SIG-M5 (cell line): ENCODE measurements around the gene BMP7.
"Not testable (repeated sequence)": the region's sequence is repeated elsewhere in the genome, so short reads cannot be mapped to it uniquely, and the experiment has no call there.

ENCODE experiments used
- DNase-seq: peaks from one replicate; lab custom pipeline; 2025; lab: John Stamatoyannopoulos, UW

Gene BMP7

DNA sequence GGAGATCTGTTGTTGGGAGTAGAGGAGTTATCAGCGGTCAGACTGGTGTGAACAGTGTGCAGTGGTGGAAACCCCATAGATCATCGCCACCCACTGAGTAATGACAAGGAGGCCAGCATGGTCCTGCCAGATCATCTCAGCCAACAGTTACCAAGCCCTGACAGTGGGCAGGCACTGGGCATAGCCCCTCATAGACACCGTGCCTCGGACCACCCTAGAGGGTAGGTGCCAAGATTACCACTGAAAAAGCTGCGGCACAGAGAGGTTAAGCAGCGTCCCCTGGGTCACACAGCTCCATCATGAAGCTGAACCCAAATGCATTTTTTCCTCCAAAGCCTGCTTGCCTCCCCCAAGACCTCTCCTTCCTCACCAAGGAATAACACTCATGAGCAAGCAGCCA, 21.5 kb upstream of the BMP7 start:
- no peak for DNase-seq

DNA sequence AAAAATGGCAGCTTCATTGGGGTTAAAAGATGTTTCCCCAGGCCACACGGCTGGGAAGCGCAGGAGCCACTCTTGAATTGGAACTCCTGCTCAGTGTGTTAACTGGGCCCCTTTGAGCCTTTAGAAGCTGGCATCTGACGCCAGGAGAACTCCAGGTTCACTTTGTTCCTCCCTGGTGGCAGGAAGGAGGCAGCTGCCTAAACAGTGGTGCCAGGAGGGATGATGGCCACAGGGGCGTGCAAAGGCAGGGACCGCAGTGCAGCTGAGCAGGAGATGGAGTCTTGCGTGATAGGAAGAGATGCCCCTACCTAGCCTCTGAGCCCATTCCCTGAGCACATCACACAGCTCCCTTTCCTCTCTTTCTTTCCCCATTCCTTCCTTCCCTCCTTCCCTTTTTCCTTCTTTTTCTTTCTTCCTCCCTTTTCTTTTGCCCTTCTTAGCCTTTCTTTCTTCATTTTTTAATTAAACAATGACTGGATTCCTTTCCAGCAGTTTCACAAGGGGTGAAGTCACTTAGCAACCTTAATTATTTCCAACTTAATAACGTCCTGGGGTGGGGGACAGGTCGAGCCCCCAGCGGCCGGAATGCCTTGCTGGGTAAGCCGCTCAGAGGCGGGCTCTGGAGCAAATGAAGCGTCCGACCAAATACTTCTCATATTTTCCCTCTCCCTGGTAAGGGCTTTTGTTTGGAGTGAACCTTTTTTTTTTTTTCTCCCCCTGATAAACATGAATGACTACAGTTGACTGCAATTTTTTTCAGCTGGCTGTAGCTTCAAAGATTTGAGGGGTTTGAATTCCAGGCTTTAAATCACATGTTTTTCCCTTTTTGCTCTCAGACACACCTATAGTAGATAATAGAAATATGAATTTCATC, 20.8 kb upstream of the BMP7 start:
- DNase-seq = no peak

DNA sequence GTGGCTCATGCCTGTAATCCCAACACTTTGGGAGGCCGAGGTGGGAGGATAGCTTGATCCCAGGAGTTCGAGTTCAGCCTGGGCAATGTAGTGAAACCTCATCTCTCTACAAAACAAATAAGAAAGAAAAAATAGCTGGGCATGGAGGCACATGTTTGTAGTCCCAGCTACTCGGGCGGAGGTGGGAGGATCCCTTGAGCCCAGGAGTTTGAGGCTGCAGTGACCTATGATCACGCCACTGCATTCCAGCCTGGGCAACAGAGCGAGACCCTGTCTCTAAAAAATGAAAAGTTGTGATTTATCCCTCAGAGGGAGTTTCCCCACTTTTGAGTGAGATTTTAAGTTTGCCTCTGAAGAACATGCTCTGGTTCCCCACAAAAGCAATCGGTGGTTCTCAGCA, 17.4 kb upstream of the BMP7 start:
- no peak for DNase-seq

DNA sequence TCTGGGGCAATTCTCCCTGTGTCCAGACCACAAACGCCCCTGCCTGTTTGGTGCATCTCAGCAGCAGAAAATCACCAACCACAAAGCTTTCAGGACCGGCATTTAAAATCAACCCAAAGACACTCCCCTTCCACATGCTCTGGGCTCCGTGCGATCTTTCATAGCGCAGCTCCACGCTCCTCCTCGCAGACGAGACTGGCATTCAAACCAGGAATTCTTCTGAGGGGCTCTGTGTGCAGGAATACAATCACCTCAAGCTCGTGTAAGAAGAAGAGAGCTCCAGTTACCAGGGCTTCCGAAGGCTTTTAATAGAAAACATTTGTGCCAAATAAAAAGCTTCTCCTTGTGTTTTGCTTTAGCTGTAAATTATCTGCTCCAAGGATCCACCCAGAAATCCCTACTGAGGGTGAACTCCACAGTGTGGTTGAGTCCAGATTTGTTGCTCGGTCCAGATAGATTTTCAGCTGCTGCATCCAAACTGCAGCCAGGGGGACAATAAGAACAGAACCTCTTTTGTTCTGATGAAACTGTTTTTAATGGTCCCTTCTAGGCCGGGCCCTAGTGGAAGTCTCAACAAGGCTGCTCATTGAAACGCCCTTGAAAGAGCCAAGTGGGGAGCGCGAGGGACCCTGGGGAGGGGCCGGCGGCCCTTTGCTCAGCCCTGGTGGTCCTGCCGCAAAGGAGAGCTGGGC, 16.4 kb upstream of the BMP7 start:
- DNase-seq = no peak

DNA sequence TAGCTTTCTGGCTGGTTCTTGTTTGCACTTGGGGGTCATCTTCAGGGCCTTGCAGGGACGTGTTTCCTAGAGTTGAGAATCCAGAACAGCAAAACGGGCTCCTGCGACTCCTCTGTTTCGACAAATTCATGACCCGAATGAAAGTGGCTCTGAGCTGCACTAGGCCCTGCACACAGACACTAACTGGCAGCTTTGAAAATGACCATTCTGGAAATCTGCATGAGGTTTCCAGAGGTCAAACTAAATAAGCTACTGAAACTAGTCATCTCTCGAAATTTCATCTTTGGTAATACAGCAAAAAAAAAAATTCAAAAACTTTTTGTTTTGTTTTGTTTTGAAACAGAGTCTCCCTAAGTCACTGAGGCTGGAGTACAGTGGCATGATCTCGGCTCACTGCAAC, 15.5 kb upstream of the BMP7 start:
- DNase-seq = no peak

DNA sequence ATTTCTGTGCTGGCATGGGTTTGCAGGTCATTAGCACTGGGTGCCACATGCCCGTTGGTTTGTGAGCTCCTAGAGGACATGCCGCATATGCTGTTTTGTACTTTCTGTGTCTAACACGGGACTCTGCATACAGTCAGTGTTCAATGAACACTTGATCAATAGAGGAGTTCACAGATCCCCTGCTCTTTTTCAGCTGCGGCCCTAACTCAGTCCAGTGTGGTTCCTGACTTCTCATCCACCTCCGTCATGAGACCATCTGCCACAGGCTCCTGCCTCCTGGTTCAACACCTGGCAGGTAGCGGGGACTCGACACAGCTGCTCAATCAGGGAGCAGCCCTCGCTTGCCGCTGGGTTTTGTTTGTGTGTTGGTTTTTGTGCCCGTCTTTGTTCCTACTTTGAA, 13.8 kb upstream of the BMP7 start:
- no peak for DNase-seq

DNA sequence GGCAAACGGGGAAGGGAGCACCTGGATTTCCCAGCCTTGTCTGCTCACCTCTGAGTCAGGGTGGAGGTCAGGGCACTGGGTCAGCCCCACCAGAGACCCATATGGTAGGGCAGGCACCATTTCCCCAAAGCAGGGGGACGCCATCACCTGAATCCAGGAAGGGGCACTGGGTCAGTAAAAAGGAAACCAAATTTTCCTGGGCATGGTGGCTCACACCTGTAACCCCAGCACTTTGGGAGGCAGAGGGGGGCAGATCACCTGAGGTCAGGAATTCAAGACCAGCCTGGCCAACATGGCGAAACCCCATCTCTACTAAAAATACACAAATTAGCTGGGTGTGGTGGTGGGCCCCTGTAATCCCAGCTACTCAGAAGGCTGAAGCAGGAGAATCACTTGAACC, 13.1 kb upstream of the BMP7 start:
- DNase-seq = not testable (repeated sequence)

DNA sequence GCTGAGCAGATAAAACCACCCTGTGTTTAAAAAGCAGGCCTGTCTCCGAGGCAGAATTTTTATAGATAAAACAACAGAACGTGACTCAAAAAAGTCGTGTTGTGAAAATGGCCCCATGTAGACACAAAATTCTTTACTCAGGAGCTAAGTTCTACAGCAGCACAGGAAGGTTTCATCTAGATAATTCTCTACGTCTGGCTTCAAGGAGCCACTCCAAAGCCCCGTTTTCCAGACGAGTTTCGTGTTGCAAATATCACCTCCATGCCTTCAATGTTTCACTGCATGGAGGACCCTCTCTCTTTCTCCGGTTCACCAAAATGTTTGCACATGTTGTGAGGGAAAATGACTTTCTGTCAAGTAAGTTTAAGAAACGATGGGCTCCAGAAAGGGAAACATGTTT, 12.0 kb upstream of the BMP7 start:
- no peak for DNase-seq

DNA sequence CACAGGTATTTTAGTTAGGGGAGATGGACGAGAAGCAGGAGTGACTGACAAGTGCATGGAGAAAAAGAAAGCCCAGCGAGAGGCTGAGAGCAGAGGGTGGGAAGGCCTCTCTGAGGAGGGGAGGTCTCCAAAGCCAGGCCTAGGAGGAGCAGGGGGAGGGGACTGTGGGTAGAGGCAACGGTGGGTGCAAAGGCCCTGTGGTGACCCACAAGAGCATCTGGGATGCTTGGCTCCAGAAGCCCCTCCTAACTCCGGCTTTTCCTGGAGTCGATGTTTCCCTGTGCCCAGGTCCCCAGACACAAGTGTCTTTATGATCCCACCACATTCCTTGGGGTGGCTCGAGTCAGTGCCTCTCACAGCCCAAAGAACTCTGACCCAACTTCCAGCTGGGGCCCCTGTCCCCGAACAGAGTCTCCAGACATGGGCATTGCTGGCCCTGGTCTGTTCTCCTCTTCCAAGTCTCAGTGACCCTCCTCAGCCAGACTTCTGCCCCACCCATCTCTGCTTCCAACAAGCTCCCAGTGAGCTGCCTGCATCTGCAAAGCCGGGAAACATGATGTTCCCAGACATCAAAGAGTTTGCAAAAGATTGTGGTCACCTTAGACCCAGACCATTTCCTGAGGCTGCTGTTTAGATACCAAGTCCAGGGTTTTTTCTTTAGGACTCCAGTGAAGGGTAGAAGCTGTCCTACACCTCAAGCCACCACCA, 11.1 kb upstream of the BMP7 start:
- no peak for DNase-seq

DNA sequence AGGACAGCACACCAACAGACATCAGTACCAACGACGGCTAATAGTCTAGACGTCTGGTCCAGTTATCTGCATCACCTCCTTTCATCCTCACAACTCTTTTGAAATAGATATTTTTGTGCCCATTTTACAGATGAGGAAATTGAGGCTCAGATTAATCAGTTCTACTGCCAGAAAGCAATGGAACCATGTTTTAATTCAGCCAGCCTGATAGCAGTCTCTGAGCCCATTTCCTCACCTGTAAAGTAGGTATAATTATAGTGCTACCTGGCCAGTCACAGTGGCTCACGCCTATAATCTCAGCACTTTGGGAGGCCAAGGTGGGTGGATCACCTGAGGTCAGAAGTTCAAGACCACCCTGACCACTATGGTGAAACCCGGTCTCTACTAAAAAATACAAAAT, 9.8 kb upstream of the BMP7 start:
- DNase-seq = no peak

DNA sequence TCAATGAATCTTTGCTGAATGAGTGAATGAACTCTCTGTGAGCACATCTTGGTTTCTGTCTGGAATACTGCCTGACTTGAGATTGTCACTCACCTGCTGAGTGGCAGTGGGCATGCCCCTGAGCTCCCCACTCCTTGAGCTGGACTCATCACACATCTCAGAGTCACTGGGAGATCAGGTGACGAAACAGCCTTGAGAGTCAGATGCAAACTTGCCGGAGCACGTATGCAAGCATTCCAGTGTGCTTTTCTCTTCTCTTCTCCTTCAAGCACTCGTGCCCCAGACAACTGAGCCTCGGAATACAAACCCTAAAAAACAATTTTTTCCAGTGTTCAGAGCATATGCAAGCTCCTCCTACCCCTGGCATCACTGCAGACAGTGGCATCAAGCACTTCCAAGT, 9.4 kb upstream of the BMP7 start:
- no peak for DNase-seq

DNA sequence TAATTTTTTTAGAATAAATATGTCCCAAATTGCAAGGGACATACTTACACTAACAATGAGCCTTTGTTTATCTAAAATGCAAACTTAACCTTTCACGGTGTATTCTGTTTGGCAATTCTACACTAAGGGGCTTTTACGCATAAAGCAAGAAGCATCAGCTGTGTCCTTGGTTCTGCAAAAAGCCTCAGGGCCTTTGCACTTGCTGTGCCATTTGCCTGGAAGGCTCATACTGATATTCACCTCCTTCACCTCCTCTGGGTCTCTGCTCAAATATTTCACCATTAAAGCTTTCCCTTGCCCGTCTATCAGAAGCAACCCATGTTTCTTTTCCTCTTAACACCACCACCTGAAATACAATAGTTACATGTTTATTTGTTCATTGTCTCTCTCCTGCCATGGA, 8.9 kb upstream of the BMP7 start:
- DNase-seq = no peak

DNA sequence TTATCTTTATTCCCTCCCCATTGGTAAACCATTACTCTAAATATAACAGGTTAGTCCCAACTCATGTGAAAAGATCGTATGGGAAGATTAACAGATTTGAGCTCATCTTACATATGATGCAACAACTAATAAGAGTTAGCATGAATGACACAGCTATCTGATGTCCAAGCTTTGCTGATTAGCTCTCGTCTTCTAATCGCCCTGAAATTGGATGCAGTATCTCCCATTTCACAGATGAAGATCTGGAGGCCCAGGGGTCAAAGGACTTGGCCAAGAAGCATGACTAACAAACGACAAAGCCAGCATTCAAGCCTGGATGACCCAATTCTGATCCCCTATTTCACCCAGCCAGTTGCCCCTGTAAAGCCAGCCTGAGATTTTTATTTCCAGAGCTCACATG, 8.4 kb upstream of the BMP7 start:
- no peak for DNase-seq

DNA sequence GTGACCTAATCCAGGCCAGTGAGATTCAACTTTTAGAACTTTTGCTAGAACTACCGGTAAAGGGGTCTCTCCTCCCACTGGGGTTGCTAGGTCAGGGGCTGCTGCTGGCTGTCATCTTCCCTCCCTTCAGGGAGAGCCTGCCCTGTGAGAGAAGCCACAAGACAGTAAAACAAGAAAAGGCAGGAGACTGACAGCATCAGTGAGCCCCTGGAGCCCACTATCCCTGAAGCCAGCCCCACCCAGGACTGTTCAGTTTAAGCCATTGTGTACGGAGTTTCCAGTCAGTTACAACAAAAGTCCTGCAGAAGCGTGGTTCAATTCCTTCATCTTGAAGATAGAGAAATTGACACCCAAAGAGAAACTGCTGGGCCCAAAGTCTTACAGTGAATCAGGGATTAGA, 7.9 kb upstream of the BMP7 start:
- DNase-seq = no peak

DNA sequence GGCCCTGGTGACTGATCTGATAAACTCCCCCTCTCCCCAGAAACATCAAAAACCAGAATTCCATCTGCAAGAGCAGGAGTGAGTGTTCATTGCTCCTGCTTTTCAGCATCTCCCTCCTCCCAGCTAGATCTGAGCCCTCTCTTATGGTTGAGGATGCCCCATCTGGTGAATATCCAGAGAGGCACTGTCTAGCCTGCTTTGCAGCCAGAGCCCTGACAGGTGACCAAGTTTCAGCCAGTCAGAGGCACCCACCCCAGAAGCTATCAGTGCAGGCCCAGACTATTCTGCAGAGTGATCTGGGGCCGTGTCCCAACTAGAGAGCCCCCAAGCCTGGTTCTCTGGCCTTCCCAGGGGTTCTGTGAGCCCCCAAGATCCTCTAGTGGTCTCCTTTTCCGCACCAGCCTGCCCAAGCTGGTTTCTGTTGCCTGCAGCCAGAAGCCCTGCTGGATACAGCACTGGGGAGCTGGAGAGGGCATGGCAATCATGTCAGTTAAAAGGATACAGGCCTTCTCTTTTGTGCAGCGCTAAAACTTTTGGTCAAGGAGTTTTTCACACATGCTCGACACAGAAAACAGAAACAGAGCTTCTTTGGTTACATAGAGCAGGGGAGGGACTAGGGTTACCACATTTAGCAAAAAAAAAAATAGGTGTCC, 6.6 kb upstream of the BMP7 start:
- no peak for DNase-seq

DNA sequence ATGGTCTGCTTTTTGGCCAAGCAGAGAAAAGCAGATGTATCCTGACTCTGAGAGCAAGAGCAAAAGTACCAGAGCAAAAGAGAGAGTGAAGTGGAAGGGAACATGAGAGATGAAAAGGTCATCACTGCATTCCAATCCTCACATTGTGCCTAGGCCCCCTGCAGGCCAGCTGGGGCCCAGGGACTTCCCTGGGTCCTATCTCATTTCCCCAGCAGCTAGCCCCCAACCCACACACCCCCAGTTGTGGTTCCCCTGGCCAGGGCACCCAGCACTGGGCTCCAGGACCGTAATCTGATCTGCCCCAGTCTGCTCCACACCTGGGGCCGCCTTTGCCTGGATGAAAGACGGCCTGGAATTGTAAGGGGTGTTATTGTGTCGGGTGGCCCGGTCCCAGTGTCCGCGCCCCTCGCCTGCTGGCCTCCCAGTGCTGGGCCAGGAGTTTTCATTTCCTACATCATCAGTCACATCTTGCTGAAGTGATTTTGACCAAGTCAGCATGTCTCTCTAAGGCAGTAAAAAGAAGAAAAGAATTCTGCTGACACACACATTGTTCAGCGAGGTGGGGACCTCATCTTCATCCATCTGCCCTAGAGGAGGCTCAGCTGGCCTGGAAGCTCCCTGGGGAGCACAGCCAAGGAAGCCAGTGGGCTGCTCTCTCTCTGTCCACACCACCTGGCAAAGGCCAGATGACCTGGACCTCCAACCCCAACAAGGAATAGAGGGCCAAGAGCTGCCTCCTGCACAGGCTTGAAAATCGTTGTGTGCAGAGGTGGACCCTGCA, 4.0 kb upstream of the BMP7 start:
- no peak for DNase-seq

DNA sequence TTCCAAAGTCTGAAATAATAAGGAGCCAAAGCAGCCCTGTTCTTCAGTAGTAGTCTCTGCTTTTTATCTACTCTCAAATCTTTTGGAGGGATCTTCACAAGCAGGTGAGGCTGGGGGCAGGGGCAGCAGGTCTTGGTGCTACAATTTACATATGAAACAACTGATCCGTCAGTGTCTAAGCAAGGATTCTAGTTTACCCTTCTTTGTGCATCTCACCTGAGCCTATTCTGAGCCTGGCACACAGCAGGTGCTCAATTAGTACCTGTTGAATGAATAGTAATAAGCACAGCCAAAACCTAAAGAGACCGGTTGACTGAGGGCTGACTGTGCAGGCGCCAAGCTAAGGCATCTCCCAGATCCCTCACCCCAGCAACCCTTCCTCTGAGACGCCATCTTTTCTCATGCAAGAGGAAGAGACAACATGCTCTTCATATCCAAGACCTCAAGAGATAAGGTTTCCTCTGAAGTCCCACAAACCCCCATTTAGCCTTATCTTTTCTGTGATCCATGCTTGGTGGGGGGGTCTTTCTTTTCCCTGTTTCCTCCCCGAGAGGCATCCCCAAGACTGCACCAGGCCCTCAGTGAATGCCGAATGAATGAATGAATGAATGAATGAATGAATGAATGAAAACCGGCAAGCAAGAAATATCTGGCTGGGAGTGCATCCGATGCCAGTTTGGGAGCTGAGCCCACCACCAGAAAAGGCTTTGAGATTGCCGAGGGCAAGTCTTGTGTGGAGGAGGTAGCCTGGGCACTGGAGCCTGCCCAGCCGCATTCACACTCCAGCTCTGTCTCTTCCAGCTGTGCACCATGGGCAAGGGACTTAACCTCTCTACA, 2.9 kb upstream of the BMP7 start:
- DNase-seq = no peak

DNA sequence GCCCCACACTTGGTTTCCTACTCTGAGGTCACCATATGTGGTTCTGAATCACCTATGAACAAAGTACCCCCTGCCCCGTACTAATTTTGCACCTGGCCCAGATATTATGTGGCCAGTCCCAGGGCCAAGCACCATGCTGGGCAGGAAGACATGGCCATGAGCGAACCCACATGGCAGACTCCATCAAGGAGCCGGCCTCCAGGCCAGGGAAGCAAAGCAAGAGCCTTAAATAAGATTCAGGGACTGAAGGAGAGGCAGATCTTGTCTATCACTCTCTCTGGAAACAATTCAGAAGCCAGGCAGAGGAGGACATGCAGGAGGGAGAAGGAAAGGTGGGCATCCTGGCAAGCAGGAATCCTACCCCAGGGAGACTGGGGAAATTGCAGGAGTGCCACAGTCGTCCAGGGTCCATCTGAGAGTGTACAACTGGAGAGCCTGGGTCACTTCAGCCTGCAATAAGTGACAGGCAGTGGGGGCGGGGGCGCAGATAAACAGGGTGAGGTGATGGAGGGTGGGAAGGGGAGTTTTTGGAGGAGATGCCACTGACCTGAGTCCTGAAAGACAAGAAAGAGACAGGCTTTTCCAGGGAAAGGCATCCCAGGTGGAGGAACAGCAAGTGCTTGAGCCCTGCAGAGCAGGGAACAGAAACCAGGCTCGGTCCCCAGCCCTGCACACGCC, 2.1 kb upstream of the BMP7 start:
- no peak for DNase-seq

DNA sequence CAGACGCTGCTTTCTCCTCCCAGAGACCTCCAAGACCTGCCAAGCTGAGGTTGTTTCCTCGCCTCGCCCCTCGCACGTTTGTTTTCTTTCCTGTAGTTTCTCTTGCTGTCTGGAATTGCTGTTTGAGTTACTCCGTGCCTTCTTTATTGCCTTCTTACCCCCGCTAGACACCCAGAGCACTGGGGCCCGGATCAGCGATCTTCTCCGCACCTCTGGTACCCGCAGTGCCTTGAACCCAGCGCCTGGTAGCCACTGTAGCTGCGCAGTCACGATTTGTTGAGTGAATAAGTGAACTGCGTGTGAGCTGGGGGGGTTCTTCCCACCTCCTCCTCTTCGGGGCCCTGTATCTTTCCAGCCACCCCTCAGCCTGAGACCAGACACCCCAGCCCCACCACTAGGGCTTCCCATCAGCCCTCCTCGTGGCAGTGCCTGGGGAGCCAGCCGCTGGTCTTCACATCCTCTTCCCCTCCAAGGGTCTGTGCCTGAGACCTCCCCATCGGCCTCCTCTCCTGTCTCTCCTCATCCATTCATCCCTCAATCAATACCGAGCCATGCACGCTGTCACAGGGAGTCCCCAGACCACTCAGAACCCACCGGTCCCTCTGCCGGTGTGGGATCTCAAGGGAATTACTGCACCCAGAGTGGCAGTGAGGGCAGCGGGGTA, 849 bp upstream of the BMP7 start:
- no peak for DNase-seq

DNA sequence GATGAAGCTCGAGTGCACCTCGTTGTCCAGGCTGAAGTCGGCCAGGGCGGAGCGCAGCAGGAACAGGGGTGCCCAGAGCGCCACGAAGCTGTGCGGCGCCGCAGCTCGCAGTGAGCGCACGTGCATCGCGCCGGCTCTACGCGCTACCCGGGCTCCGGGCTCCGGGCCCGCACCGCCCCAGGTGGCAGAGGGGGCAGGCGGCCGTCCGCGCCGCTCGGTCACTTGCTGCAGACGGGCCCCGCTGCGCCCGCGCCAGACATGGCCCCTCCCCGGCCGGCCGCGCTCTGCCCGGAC, 497 bp downstream of the BMP7 start:
- no peak for DNase-seq
